H1 (cell line): Measurements from ENCODE around the gene CCDC88A. TPM values are rescaled to one million over a fixed set of nuclear protein-coding genes. Genes with fewer than 3 reads are reported as not detected.

Experiments
- CTCF ChIA-PET: fragments of 300-600 bp; sonication (Branson Sonifier 250); formaldehyde crosslinking; loops from one replicate; lab custom pipeline; 2021; ENCODE audit not compliant: partially characterized antibody; lab: Charles Lee
- POLR2A ChIA-PET: fragments of 300-600 bp; sonication (Branson Sonifier 250); formaldehyde crosslinking; loops from one replicate; lab custom pipeline; 2021; ENCODE audit warnings: inconsistent platforms; ENCODE audit not compliant: partially characterized antibody; lab: Charles Lee
- DNase-seq, 2 experiments: peaks; one replicate each; pipeline versions ENCODE4 v3.0.0 to v3.0.0-alpha.2; 2010 to 2022; ENCODE audit warnings: low spot score in 2 of 2, low read depth in 1 of 2, mixed read lengths in 1 of 2
- FAIRE-seq: peaks from 2 replicates; lab custom pipeline; 2011; peaks lifted over from hg19 to GRCh38; lab: Jason Lieb, UNC
- H2AFZ ChIP-seq: 2 replicates; pipeline ENCODE4 v1.8.1; 2012; ENCODE audit warnings: low read length, inconsistent platforms
- H2AK5ac ChIP-seq: 2 replicates; pipeline ENCODE4 v1.6.1; 2013; ENCODE audit warnings: low read depth, low read length
- H2BK120ac ChIP-seq: replicated peaks from 2 replicates; pipeline ENCODE3; 2013; ENCODE audit warnings: low read depth, low read length, inconsistent platforms
- H2BK12ac ChIP-seq: 2 replicates; pipeline ENCODE4 v1.6.1; 2013; ENCODE audit warnings: low read depth, low read length
- H2BK15ac ChIP-seq: 2 replicates; pipeline ENCODE4 v1.6.1; 2013; ENCODE audit warnings: low read length
- H2BK20ac ChIP-seq: 2 replicates; pipeline ENCODE4 v1.6.1; 2013; ENCODE audit warnings: low read length
- H2BK5ac ChIP-seq: 2 replicates; pipeline ENCODE4 v1.6.1; 2013; ENCODE audit warnings: low read depth, low read length
- H3K14ac ChIP-seq: 2 replicates; pipeline ENCODE4 v1.6.1; 2013; ENCODE audit warnings: inconsistent platforms; ENCODE audit not compliant: insufficient read length
- H3K18ac ChIP-seq: 2 replicates; pipeline ENCODE4 v1.6.1; 2013; ENCODE audit warnings: low read length; ENCODE audit errors: extremely low read depth
- H3K23ac ChIP-seq: 2 replicates; pipeline ENCODE4 v1.6.1; 2013; ENCODE audit warnings: inconsistent platforms; ENCODE audit not compliant: insufficient read length
- H3K23me2 ChIP-seq: 2 replicates; pipeline ENCODE4 v1.6.1; 2013; ENCODE audit warnings: low read depth, low read length
- H3K27ac ChIP-seq: 2 replicates; pipeline ENCODE4 v1.6.1; 2011; ENCODE audit warnings: low read depth, low read length, inconsistent platforms
- H3K27me3 ChIP-seq, 4 experiments: replicated peaks in 1 of 4; 1 replicate in 1 of 4; 2 replicates in 3 of 4; pipeline versions ENCODE4 v1.6.1 to v1.8.1; 2011 to 2013; ENCODE audit warnings: low read length in 3 of 4, mild to moderate bottlenecking in 3 of 4, inconsistent platforms in 2 of 4, mixed read lengths in 2 of 4, moderate library complexity in 1 of 4; ENCODE audit not compliant: control insufficient read depth in 3 of 4, insufficient read depth in 3 of 4; ENCODE audit errors: extremely low read depth in 1 of 4
- H3K36me3 ChIP-seq, 4 experiments: 2 replicates each; pipeline versions ENCODE4 v1.6.1 to v1.8.1; 2011 to 2013; ENCODE audit warnings: mild to moderate bottlenecking in 4 of 4, low read length in 3 of 4, moderate library complexity in 2 of 4, control low read depth in 1 of 4, inconsistent platforms in 1 of 4; ENCODE audit not compliant: insufficient read depth in 4 of 4, control insufficient read depth in 2 of 4
- H3K4ac ChIP-seq: replicated peaks from 2 replicates; pipeline ENCODE3; 2013; ENCODE audit warnings: low read length, low read depth, mixed read lengths, inconsistent platforms; ENCODE audit not compliant: insufficient read length
- H3K4me1 ChIP-seq, 4 experiments: replicated peaks in 1 of 4; 1 replicate in 1 of 4; 2 replicates in 3 of 4; pipeline versions ENCODE4 v1.6.1 to v1.8.1; 2011 to 2013; ENCODE audit warnings: low read length in 3 of 4, inconsistent platforms in 2 of 4, mixed read lengths in 1 of 4; ENCODE audit not compliant: insufficient read depth in 4 of 4, control insufficient read depth in 3 of 4
- H3K4me2 ChIP-seq, 2 experiments: 2 replicates each; pipeline versions ENCODE4 v1.6.1 to v1.8.1; 2011 to 2013; ENCODE audit warnings: low read depth in 2 of 2, low read length in 2 of 2, control low read depth in 1 of 2, inconsistent platforms in 1 of 2, mild to moderate bottlenecking in 1 of 2; ENCODE audit not compliant: insufficient read depth in 1 of 2
- H3K4me3 ChIP-seq, 4 experiments: fragments of 200-600, 300-600 bp in 1 of 4; sonication (generic), shearing (Covaris generic), sonication (Bioruptor Twin) in 1 of 4; 2 replicates each; pipeline versions ENCODE4 v1.5.1 to v1.8.1; 2011 to 2016; ENCODE audit warnings: low read length in 4 of 4, low read depth in 3 of 4, control low read depth in 2 of 4, inconsistent platforms in 2 of 4, mild to moderate bottlenecking in 2 of 4, mixed read lengths in 1 of 4, moderate library complexity in 1 of 4; ENCODE audit not compliant: insufficient read depth in 2 of 4; ENCODE audit errors: extremely low read depth in 1 of 4
- H3K56ac ChIP-seq: replicated peaks from 2 replicates; pipeline ENCODE3; 2013; ENCODE audit warnings: low read depth, mild to moderate bottlenecking, mixed read lengths, low read length, inconsistent platforms; ENCODE audit not compliant: insufficient read length
- H3K79me1 ChIP-seq: 2 replicates; pipeline ENCODE4 v1.6.1; 2013; ENCODE audit warnings: low read depth, low read length, control low read depth
- H3K79me2 ChIP-seq, 2 experiments: 2 replicates each; pipeline versions ENCODE4 v1.6.1 to v1.8.1; 2012 to 2013; ENCODE audit warnings: low read length in 2 of 2, mild to moderate bottlenecking in 2 of 2, inconsistent platforms in 1 of 2; ENCODE audit not compliant: insufficient read depth in 2 of 2, control insufficient read depth in 1 of 2
- H3K9ac ChIP-seq, 4 experiments: replicated peaks in 1 of 4; 1 replicate in 1 of 4; 2 replicates in 3 of 4; pipeline versions ENCODE4 v1.6.1 to v1.8.1; 2011 to 2013; ENCODE audit warnings: low read depth in 3 of 4, low read length in 3 of 4, control low read depth in 2 of 4, mild to moderate bottlenecking in 2 of 4, moderate library complexity in 2 of 4, inconsistent platforms in 1 of 4; ENCODE audit errors: extremely low read depth in 1 of 4
- H3K9me3 ChIP-seq, 2 experiments: 2 replicates each; pipeline versions ENCODE4 v1.6.1 to v1.8.1; 2012 to 2013; ENCODE audit warnings: mild to moderate bottlenecking in 2 of 2, moderate library complexity in 2 of 2, control low read depth in 1 of 2, inconsistent platforms in 1 of 2, low read depth in 1 of 2, low read length in 1 of 2, mixed read lengths in 1 of 2; ENCODE audit not compliant: insufficient read depth in 2 of 2
- H4K20me1 ChIP-seq, 2 experiments: replicated peaks in 1 of 2; 2 replicates each; pipeline versions ENCODE3 to v1.8.1; 2011 to 2013; ENCODE audit warnings: inconsistent platforms in 2 of 2, low read length in 2 of 2, mild to moderate bottlenecking in 1 of 2; ENCODE audit not compliant: insufficient read depth in 2 of 2, control insufficient read depth in 1 of 2
- H4K5ac ChIP-seq: 2 replicates; pipeline ENCODE4 v1.6.1; 2013; ENCODE audit warnings: low read length, low read depth, mixed read lengths, inconsistent platforms; ENCODE audit not compliant: insufficient read length
- H4K8ac ChIP-seq: 2 replicates; pipeline ENCODE4 v1.8.0; 2013; ENCODE audit warnings: mild to moderate bottlenecking, moderate library complexity, low read length, inconsistent platforms; ENCODE audit not compliant: insufficient read depth; ENCODE audit errors: extremely low read depth
- H4K91ac ChIP-seq: replicated peaks from 2 replicates; pipeline ENCODE3; 2013; ENCODE audit warnings: low read length, mixed read lengths, inconsistent platforms; ENCODE audit not compliant: insufficient read length
- USF2 ChIP-seq: IDR thresholded peaks from 2 replicates; pipeline ENCODE4 v1.6.1; 2011; ENCODE audit warnings: low read length, improper control_type of control experiment
- YY1 ChIP-seq: IDR thresholded peaks from 2 replicates; pipeline ENCODE4 v1.6.1; 2011; ENCODE audit warnings: low read depth, mild to moderate bottlenecking, low read length
- WGBS, 2 experiments: shearing (Covaris generic) in 1 of 2; methylation state at CpG; one replicate each; pipeline versions ENCODE4 v1.1.6 to v1.1.7; 2013 to 2015; ENCODE audit warnings: low lambda C conversion rate in 2 of 2, mixed read lengths in 2 of 2, inconsistent platforms in 1 of 2, low coverage in 1 of 2, missing lambda C conversion rate in 1 of 2; ENCODE audit not compliant: insufficient replicate concordance in 2 of 2, insufficient coverage in 1 of 2, insufficient read length in 1 of 2; ENCODE audit errors: extremely low coverage in 1 of 2, missing lambda C conversion rate in 1 of 2; 5-methylcytosine and 5-hydroxymethylcytosine counted together
- polyA plus RNA-seq, 7 experiments: library from polyadenylated mRNA; depleted of rRNA in 3 of 7; stranded (reverse) in 5 of 7; unstranded in 2 of 7; fragments of >200 nt in 5 of 7; fragments of 200-250 nt in 2 of 7; gene quantifications; 1 replicate in 5 of 7; 2 replicates in 1 of 7; 4 replicates in 1 of 7; pipeline versions ENCODE4 v1.2.1 to v1.2.3, GENCODE V29; 2011 to 2013; ENCODE audit warnings: missing spikeins in 2 of 7, mixed read lengths in 2 of 7
- total RNA-seq: library from RNA; stranded (reverse); fragmentation: NEBNext Ultra II Directional; extraction: Animal tissue kit (Norgen Biotek cat#: 25700); gene quantifications from 2 replicates; pipeline ENCODE4 v1.2.1, GENCODE V29; 2021

CCDC88A gene
- total and polyA plus RNA-seq, 2 of the 8 experiments (the other 6 are each of a cell fraction or from before 2014, with no cell fraction given) = 27.0 to 98.0 TPM

GRCh38 chr2:55351672-55352071, 68.0 kb downstream of the CCDC88A start:
- H2BK5ac ChIP-seq = no peak overlapping the region
- H4K5ac ChIP-seq = no peak overlapping the region
- H3K4me3 ChIP-seq = no peak overlapping the region
- no peak overlapping the region for H3K4ac ChIP-seq
- H3K23me2 ChIP-seq = no peaks in the 10 kb centered on the region
- FAIRE-seq (no peak), DNase-seq (no peak)
- H3K4me1 ChIP-seq = no peaks in the 10 kb centered on the region
- 94% methylated on average over 3 of the region's 3 CpGs; no CpG with 5 or more reads in 1 of the 2 experiments for WGBS, 2 experiments
- no peak overlapping the region for H3K27ac ChIP-seq
- H2BK120ac ChIP-seq = no peak overlapping the region
- no peak overlapping the region for H2BK12ac ChIP-seq
- H3K14ac ChIP-seq = no peak overlapping the region
- H2BK15ac ChIP-seq = no peak overlapping the region
- peaks cover 0 to 2% of the 10 kb centered on the region in 2 experiments for H4K20me1 ChIP-seq
- H4K8ac ChIP-seq = no peak overlapping the region
- H3K23ac ChIP-seq = no peak overlapping the region
- no peak overlapping the region for H2BK20ac ChIP-seq
- no peak overlapping the region for H2AFZ ChIP-seq
- ChIA-PET CTCF (interaction anchor here (0.6 to 1.8 kb wide), 2 partner anchors 13 to 504 kb away, joined by 3 to 6 read pairs; no protein-coding TSS in a partner anchor), POLR2A (no interaction called here)
- no peak overlapping the region for H3K4me2 ChIP-seq
- peaks cover 0 to 37% (median 10%) of the 10 kb centered on the region in 4 experiments; a peak in 4 of 8 replicates for H3K36me3 ChIP-seq
- no peak overlapping the region for H2AK5ac ChIP-seq
- H3K27me3 ChIP-seq = no peaks in the 10 kb centered on the region
- no peak overlapping the region for H4K91ac ChIP-seq
- no peak overlapping the region for H3K18ac ChIP-seq
- H3K79me1 ChIP-seq = no peaks in the 10 kb centered on the region
- no peak overlapping the region for H3K56ac ChIP-seq
- no peak overlapping the region for H3K9ac ChIP-seq
- H3K9me3 ChIP-seq = peaks cover 3 to 4% of the 10 kb centered on the region in 2 experiments; a peak in 2 of 4 replicates
- H3K79me2 ChIP-seq = no peaks in the 10 kb centered on the region
- no peak for TF ChIP-seq YY1
- TF ChIP-seq USF2 = no peak
